ENCODE results near the gene ASTN2. TPM values are rescaled to one million over a fixed set of nuclear protein-coding genes. Genes with fewer than 3 reads are reported as not detected.

ASTN2 gene
- total RNA-seq, 1 donor from 2014 or later, result 12.2 TPM

DNA sequence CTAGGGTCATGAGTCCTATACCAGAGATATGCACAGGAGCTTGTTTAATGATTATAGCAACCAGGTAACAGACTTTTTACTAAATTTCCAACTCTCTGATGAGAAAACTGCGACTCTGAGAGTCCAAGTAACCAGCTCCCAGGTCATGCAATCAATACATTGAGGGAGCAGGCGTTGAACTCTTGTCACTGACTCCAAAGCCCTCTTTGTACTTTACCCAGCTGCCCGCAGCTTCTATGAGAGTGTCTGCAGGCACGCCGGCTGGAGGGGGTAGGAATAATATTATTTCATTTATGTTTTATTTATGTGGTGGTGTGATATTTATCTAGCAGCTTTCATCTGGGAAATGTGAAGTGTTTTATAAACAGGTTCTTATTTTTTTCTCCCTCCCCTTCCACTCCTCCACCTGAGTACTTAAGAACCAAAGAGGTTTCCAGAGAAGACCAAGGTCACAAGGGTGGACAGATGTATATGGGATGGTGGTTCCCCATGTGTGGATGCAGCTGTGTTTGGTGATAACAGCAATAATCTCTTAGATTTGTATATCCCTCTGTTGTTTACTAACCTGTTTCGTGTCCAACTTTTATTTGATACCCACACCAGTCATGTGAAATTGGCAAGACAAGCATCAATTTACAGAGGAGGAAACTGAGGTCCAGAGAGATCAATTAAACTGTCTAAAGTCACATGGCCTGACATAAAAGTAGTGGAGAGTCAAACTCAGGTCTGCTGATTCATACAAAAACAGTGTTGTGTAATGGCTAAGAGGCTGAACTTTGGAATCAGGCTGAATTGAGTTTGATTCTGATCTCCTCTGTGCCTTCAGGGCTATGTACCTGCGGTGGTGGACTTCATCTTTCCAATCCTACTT lies 867.9 kb downstream of the ASTN2 start:
- Histone ChIP-seq H3K4me3 (ENCODE audit: low read depth, low read length) (no peak overlapping the region), H3K36me3 (ENCODE audit: control insufficient read depth, insufficient read depth, low read length) (no peaks in the 10 kb centered on the region), H3K27me3 (ENCODE audit: control insufficient read depth, insufficient read depth, low read length) (no peaks in the 10 kb centered on the region)
- TF ChIP-seq, protein P1, sequence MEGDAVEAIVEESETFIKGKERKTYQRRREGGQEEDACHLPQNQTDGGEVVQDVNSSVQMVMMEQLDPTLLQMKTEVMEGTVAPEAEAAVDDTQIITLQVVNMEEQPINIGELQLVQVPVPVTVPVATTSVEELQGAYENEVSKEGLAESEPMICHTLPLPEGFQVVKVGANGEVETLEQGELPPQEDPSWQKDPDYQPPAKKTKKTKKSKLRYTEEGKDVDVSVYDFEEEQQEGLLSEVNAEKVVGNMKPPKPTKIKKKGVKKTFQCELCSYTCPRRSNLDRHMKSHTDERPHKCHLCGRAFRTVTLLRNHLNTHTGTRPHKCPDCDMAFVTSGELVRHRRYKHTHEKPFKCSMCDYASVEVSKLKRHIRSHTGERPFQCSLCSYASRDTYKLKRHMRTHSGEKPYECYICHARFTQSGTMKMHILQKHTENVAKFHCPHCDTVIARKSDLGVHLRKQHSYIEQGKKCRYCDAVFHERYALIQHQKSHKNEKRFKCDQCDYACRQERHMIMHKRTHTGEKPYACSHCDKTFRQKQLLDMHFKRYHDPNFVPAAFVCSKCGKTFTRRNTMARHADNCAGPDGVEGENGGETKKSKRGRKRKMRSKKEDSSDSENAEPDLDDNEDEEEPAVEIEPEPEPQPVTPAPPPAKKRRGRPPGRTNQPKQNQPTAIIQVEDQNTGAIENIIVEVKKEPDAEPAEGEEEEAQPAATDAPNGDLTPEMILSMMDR (IDR thresholded peaks at IDR 0.05; ENCODE audit: insufficient read depth, low read length, poor library complexity, severe bottlenecking), result no peak
- no peak for DNase-seq (ENCODE audit: low read depth)

DNA sequence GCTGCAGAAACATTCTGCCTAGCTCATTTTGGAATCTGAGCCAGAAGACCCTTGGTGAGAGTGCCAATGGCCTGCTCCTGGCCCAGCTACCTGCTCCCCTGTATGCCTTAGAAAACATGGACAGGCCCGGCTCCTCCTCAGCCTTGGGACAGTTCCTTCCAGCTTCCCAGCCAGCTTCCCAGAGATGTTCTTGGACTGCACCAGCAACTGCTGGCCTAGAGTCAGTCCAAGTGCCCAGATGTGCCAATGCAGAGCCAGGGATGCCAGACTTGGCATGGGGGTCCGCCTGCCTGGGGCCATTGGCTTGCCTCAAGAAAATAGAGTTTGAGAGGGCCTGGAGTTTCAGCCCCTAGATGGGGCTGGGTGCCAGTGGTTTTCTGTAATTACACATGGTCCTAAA lies 870.0 kb downstream of the ASTN2 start:
- DNase-seq (ENCODE audit: low read depth), result no peak
- TF ChIP-seq, protein P1 (IDR thresholded peaks at IDR 0.05; ENCODE audit: insufficient read depth, low read length, poor library complexity, severe bottlenecking), result no peak
- Histone ChIP-seq H3K36me3 (ENCODE audit: control insufficient read depth, insufficient read depth, low read length) (no peaks in the 10 kb centered on the region), H3K4me3 (ENCODE audit: low read depth, low read length) (no peak overlapping the region), H3K27me3 (ENCODE audit: control insufficient read depth, insufficient read depth, low read length) (no peaks in the 10 kb centered on the region)

DNA sequence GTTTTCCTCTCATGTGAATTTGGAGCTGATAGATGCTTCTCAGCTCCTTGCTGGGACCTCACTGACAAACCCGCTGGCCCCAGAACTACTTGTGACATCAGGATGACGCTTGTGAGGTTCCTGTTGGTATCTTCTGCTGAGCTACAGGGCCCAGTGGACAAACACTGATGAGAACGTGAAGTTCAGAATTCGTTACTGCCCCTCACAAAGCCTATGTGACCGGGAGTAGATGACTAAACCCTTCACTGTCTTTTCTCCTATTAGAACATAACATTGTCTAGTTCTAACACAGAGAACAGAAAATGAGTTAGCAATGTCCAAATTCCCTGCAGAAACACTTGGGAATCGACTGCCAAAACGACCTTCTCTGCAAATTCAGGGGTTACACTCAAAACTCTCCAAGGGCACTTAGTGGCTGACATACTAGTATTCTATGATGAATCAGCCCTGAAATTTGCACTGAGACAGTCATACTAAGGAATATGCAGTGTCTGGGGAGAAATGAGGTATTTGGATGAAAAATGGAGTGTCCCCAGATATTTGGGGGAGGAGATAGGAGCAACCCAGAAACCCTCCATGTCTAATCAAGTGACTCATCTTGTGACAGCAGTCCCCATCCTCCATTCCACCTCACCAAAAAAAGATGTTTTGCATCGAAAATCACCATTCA lies 871.0 kb downstream of the ASTN2 start:
- H3K27me3 ChIP-seq (ENCODE audit: control insufficient read depth, insufficient read depth, low read length), result no peaks in the 10 kb centered on the region
- DNase-seq (ENCODE audit: low read depth), result no peak
- no peaks in the 10 kb centered on the region for H3K36me3 ChIP-seq (ENCODE audit: control insufficient read depth, insufficient read depth, low read length)
- H3K4me3 ChIP-seq (ENCODE audit: low read depth, low read length), result no peak overlapping the region
- TF ChIP-seq, protein P1 (IDR thresholded peaks at IDR 0.05; ENCODE audit: insufficient read depth, low read length, poor library complexity, severe bottlenecking), result no peak

DNA sequence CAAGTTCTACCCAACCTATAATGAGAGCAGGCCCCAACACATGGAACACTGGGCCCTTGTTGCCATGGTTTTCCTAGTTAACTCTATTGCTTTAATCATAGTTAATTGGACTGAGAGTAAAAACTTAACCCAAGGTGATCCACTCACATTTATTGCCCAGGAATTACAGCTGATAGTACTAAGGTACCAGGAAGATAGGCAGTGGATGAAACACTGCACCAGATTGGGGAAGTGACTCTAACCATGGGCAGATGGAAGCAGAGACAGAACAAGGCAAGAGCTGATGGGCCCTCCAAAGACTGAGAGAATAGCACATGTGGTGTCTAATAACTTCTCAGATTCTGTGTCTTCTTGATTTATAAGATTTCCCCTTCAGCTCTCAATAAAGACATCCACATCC lies 873.5 kb downstream of the ASTN2 start:
- no peak overlapping the region for H3K4me3 ChIP-seq (ENCODE audit: low read depth, low read length)
- no peaks in the 10 kb centered on the region for H3K36me3 ChIP-seq (ENCODE audit: control insufficient read depth, insufficient read depth, low read length)
- TF ChIP-seq, protein P1 (IDR thresholded peaks at IDR 0.05; ENCODE audit: insufficient read depth, low read length, poor library complexity, severe bottlenecking), result no peak
- H3K27me3 ChIP-seq (ENCODE audit: control insufficient read depth, insufficient read depth, low read length), result no peaks in the 10 kb centered on the region
- no peak for DNase-seq (ENCODE audit: low read depth)

DNA sequence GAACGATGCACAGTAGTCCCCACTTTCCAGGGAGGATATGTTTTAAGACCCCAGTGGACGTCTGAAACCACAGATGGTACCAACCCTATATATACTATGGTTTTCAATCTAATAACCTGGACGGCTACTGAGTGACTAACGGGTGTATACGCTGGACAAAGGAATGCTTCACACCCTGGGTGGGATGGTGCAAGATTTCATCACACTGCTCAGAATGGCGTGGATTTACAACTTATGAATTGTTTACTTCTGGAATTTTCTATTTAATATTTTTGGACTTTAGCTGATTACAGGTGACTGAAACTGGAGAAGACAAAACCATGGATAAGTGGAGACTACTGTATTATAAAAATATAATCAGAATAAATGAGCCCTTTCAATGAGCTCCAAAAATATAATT lies 875.3 kb downstream of the ASTN2 start:
- no peak for DNase-seq (ENCODE audit: low read depth)
- Histone ChIP-seq H3K4me3 (ENCODE audit: low read depth, low read length) (no peak overlapping the region), H3K27me3 (ENCODE audit: control insufficient read depth, insufficient read depth, low read length) (no peaks in the 10 kb centered on the region), H3K36me3 (ENCODE audit: control insufficient read depth, insufficient read depth, low read length) (no peaks in the 10 kb centered on the region)
- TF ChIP-seq, protein P1 (IDR thresholded peaks at IDR 0.05; ENCODE audit: insufficient read depth, low read length, poor library complexity, severe bottlenecking), result no peak
